K562 (cell line): ENCODE measurements around the gene SLC43A1. TPM values are rescaled to one million over a fixed set of nuclear protein-coding genes. Genes with fewer than 3 reads are reported as not detected.

Source experiments
- ADNP ChIP-seq: fragments of 200-800 bp; sonication (Bioruptor generic); IDR thresholded peaks from 2 replicates; pipeline ENCODE4 v1.6.1; 2016; ENCODE audit warnings: missing genetic modification characterization, missing compliant biosample characterization
- ARID1B ChIP-seq: fragments of 450-650 bp; IDR thresholded peaks from 2 replicates; pipeline ENCODE4 v1.6.1; 2016; ENCODE audit warnings: antibody characterized with exemption, mild to moderate bottlenecking, inconsistent platforms
- BRCA1 ChIP-seq, 2 experiments: fragments of 450-650 bp in 1 of 2; sonication (generic) in 1 of 2; formaldehyde crosslinking in 1 of 2; IDR thresholded peaks; 2 replicates each; pipeline versions ENCODE4 v1.5.0 to v1.6.1; 2017 to 2020; ENCODE audit warnings: mild to moderate bottlenecking in 1 of 2, missing genetic modification reagents in 1 of 2
- CEBPB ChIP-seq: fragments of 450-650 bp; IDR thresholded peaks from 2 replicates; pipeline ENCODE4 v1.6.1; 2016; ENCODE audit warnings: missing genetic modification characterization, missing compliant biosample characterization
- ELK3 ChIP-seq: fragments of 450-650 bp; formaldehyde crosslinking; IDR thresholded peaks from 2 replicates; pipeline ENCODE4 v1.4.0; 2020; ENCODE audit warnings: mild to moderate bottlenecking
- ESRRA ChIP-seq: fragments of 450-650 bp; IDR thresholded peaks from 2 replicates; pipeline ENCODE4 v1.6.1; 2014; ENCODE audit warnings: low read depth, mild to moderate bottlenecking, moderate library complexity, borderline replicate concordance
- HDAC2 ChIP-seq: fragments of 450-650 bp; IDR thresholded peaks from 2 replicates; pipeline ENCODE4 v1.6.1; 2016; ENCODE audit warnings: mild to moderate bottlenecking
- HDGF ChIP-seq: fragments of 450-650 bp; IDR thresholded peaks from 2 replicates; pipeline ENCODE4 v1.6.1; 2016
- HOXB6 ChIP-seq: fragments of 250-450 bp; sonication (Bioruptor Pico); IDR thresholded peaks from 2 replicates; pipeline ENCODE4 v1.5.1; 2022; ENCODE audit warnings: mild to moderate bottlenecking, borderline replicate concordance
- HSF4 ChIP-seq: fragments of 250-450 bp; sonication (Bioruptor Pico); IDR thresholded peaks from 2 replicates; pipeline ENCODE4 v2.1.2; 2022; ENCODE audit warnings: mild to moderate bottlenecking, moderate library complexity, borderline replicate concordance
- ILF3 ChIP-seq: fragments of 450-650 bp; IDR thresholded peaks from 2 replicates; pipeline ENCODE4 v1.6.1; 2018; ENCODE audit warnings: antibody characterized with exemption, mild to moderate bottlenecking, moderate library complexity, borderline replicate concordance
- KDM1A ChIP-seq, 2 experiments: fragments of 450-650 bp; IDR thresholded peaks; 2 replicates each; pipeline ENCODE4 v1.6.1; 2016; ENCODE audit warnings: mild to moderate bottlenecking in 2 of 2
- MCM7 ChIP-seq, 2 experiments: fragments of 450-650 bp; IDR thresholded peaks; 2 replicates each; pipeline ENCODE4 v1.6.1; 2016 to 2018
- NFATC3 ChIP-seq: fragments of 450-650 bp; IDR thresholded peaks from 2 replicates; pipeline ENCODE4 v1.6.1; 2017; ENCODE audit warnings: mild to moderate bottlenecking
- NR2C1 ChIP-seq, 2 experiments: fragments of 450-650 bp; IDR thresholded peaks; 2 replicates each; pipeline ENCODE4 v1.6.1; 2017; ENCODE audit warnings: mild to moderate bottlenecking in 2 of 2, antibody characterized with exemption in 1 of 2, inconsistent platforms in 1 of 2, missing compliant biosample characterization in 1 of 2, missing genetic modification characterization in 1 of 2
- NUFIP1 ChIP-seq: fragments of 450-650 bp; IDR thresholded peaks from 2 replicates; pipeline ENCODE4 v1.6.1; 2018; ENCODE audit not compliant: partially characterized antibody
- PHB ChIP-seq: fragments of 250-450 bp; sonication (Bioruptor Pico); IDR thresholded peaks from 2 replicates; pipeline ENCODE4 v1.5.0; 2021
- PURB ChIP-seq: sonication (generic); formaldehyde crosslinking; IDR thresholded peaks from 2 replicates; pipeline ENCODE4 v1.9.0; 2021; ENCODE audit warnings: low read depth, mild to moderate bottlenecking, missing genetic modification reagents
- RBM34 ChIP-seq: fragments of 200-400 bp; formaldehyde crosslinking; IDR thresholded peaks from 2 replicates; pipeline ENCODE4 v1.6.1; 2018; ENCODE audit warnings: low read length, borderline replicate concordance; ENCODE audit not compliant: insufficient read depth
- TCFL5 ChIP-seq: fragments of 250-450 bp; sonication (Bioruptor Pico); conservative IDR thresholded peaks from 2 replicates; pipeline ENCODE4 v1.6.1; 2021; ENCODE audit warnings: mild to moderate bottlenecking, moderate library complexity, matching md5 sums
- U2AF2 ChIP-seq: fragments of 200-400 bp; formaldehyde crosslinking; optimal IDR thresholded peaks from 2 replicates; pipeline ENCODE3; 2017; ENCODE audit warnings: low read depth, mild to moderate bottlenecking, low read length
- ZNF23 ChIP-seq: fragments of 250-450 bp; sonication (Bioruptor Pico); IDR thresholded peaks from 2 replicates; pipeline ENCODE4 v1.4.0; 2020; ENCODE audit warnings: mild to moderate bottlenecking
- ZNF583 ChIP-seq: fragments of 250-450 bp; sonication (Bioruptor Pico); IDR thresholded peaks from 2 replicates; pipeline ENCODE4 v1.4.0; 2020
- polyA plus RNA-seq, 8 experiments: library from polyadenylated mRNA; depleted of rRNA in 4 of 8; stranded (reverse) in 5 of 8; unstranded in 3 of 8; fragments of >200 nt; fragmentation: Nextera tagmentation in 2 of 8; fragmentation: Illumina TruSeq in 1 of 8; extraction: Ambion mirVana in 2 of 8; extraction: Trizol in 1 of 8; gene quantifications; 2 replicates each; pipeline versions ENCODE4 v1.2.1 to v1.2.3, GENCODE V29; 2011 to 2014; ENCODE audit warnings: inconsistent platforms in 1 of 8, missing spikeins in 1 of 8
- total RNA-seq, 7 experiments: library from RNA; depleted of rRNA in 6 of 7; stranded (reverse); fragments of >200 nt in 6 of 7; fragmentation: Illumina TruSeq in 2 of 7; extraction: Trizol in 2 of 7; gene quantifications; 2 replicates each; pipeline versions ENCODE4 v1.2.1 to v1.2.3, GENCODE V29; 2011 to 2021; ENCODE audit warnings: low replicate concordance in 1 of 7
- TF ChIP-seq, protein P1 (sequence below): sonication (generic); formaldehyde crosslinking; IDR thresholded peaks from 2 replicates; pipeline ENCODE4 v1.4.0; 2020; ENCODE audit warnings: mild to moderate bottlenecking, missing genetic modification reagents

The SLC43A1 gene
- total and polyA plus RNA-seq, 9 of the 15 experiments (the other 6 are each of a cell fraction or from before 2014, with no cell fraction given), result 2.6 to 41.8 (median 24.6) TPM

- TF ChIP-seq, protein P1, sequence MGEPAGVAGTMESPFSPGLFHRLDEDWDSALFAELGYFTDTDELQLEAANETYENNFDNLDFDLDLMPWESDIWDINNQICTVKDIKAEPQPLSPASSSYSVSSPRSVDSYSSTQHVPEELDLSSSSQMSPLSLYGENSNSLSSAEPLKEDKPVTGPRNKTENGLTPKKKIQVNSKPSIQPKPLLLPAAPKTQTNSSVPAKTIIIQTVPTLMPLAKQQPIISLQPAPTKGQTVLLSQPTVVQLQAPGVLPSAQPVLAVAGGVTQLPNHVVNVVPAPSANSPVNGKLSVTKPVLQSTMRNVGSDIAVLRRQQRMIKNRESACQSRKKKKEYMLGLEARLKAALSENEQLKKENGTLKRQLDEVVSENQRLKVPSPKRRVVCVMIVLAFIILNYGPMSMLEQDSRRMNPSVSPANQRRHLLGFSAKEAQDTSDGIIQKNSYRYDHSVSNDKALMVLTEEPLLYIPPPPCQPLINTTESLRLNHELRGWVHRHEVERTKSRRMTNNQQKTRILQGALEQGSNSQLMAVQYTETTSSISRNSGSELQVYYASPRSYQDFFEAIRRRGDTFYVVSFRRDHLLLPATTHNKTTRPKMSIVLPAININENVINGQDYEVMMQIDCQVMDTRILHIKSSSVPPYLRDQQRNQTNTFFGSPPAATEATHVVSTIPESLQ (CRISPR knock-in tag), result 0 out of 2 replicates have a peak, but pooled peaks have one; percentile 48
- TF ChIP-seq HDAC2, result peak; percentile 97
- no peak for TF ChIP-seq NFATC3
- no peak for TF ChIP-seq HOXB6 (CRISPR knock-in tag)
- TF ChIP-seq RBM34, result no peak
- TF ChIP-seq CEBPB, result no peak
- TF ChIP-seq NR2C1 (IDR thresholded peaks at IDR 0.05), result no peak
- TF ChIP-seq NR2C1 (tag; IDR thresholded peaks at IDR 0.05), result 0 out of 2 replicates have a peak, but pooled peaks have one; percentile 18
- peak; percentile 74; the same call in 1 of the 2 replicates for TF ChIP-seq HDGF
- no peak for TF ChIP-seq ARID1B
- no peak for TF ChIP-seq PHB (CRISPR knock-in tag)
- TF ChIP-seq ILF3, result no peak
- peak; percentile 100 for TF ChIP-seq ESRRA
- TF ChIP-seq ADNP (tag), result peak; percentile 96
- TF ChIP-seq TCFL5 (CRISPR knock-in tag), result no peak
- TF ChIP-seq HSF4 (CRISPR knock-in tag), result no peak
- TF ChIP-seq NUFIP1, result no peak
- TF ChIP-seq BRCA1 (IDR thresholded peaks at IDR 0.05), result no peak
- no peak for TF ChIP-seq BRCA1 (CRISPR knock-in tag; IDR thresholded peaks at IDR 0.05)
- TF ChIP-seq KDM1A (IDR thresholded peaks at IDR 0.05), result peak; percentile 95 to 97
- no peak for TF ChIP-seq U2AF2
- TF ChIP-seq ELK3, result no peak
- TF ChIP-seq PURB, result no peak
- no peak for TF ChIP-seq ZNF23 (CRISPR knock-in tag)
- no peak for TF ChIP-seq ZNF583 (CRISPR knock-in tag)
- no peak for TF ChIP-seq MCM7 (IDR thresholded peaks at IDR 0.05)
These were observed 14.7 kb upstream of the SLC43A1 start (continued) for GRCh38 chr11:57530215-57530595.
